SK-MEL-5 (cell line): ENCODE data around the gene PTPRR. TPM values are rescaled to one million over a fixed set of nuclear protein-coding genes. Genes with fewer than 3 reads are reported as not detected.

Experiments
- small RNA-seq, 2 experiments: library from RNA; depleted of rRNA; stranded (forward); fragments of <200 nt; gene quantifications; one replicate each; pipeline ENCODE3, GENCODE V24; 2014
- total RNA-seq: library from RNA; depleted of rRNA; stranded (reverse); fragments of >200 nt; shearing (Covaris generic); gene quantifications from 2 replicates; pipeline ENCODE4 v1.2.3, GENCODE V29; 2014; rRNA removed

The PTPRR gene
- total RNA-seq, 1 experiment from 2014 or later = 3.9 TPM

Small RNA genes within 50 kb of the gene (small RNA-seq; reads per million reads assigned to genes)
- gene RF00019 = 0 reads per million in 2 experiments

Other genes starting within 250 kb of the PTPRR start
- gene TSPAN8, start 237.3 kb upstream of the PTPRR start, total RNA-seq = 0.50 and 1.2 TPM in 2 replicates